Activated CD4-positive, alpha-beta memory T cell treated with anti-CD3 and anti-CD28 coated beads, Interleukin-2, amount 10 ng/mL, durations not matched to agents 7 days and 5 days (primary cell): ENCODE results near the gene SYNE4. TPM values are rescaled to one million over a fixed set of nuclear protein-coding genes. Genes with fewer than 3 reads are reported as not detected.
A peak's percentile ranks its signal among the peaks of the same experiment; 100 is the strongest.
"Not testable (repeated sequence)": the region's sequence is repeated elsewhere in the genome, so short reads cannot be mapped to it uniquely, and the experiment has no call there.

Experiments
- CTCF ChIA-PET: fragments of 350-600 bp; sonication (Branson Sonifier 250); formaldehyde crosslinking; loops from one replicate; lab custom pipeline; 2021; ENCODE audit warnings: antibody characterized with exemption, inconsistent platforms; lab: Charles Lee
- POLR2A ChIA-PET: fragments of 350-600 bp; sonication (Branson Sonifier 250); formaldehyde crosslinking; loops from one replicate; lab custom pipeline; 2021; ENCODE audit warnings: antibody characterized with exemption; lab: Charles Lee
- DNase-seq: peaks from one replicate; pipeline ENCODE4 v3.0.0-alpha.2; 2020
- H3K27ac Mint-ChIP-seq: one replicate; pipeline ENCODE4 v1.8.0; 2021; ENCODE audit warnings: mild to moderate bottlenecking, mixed read lengths
- H3K27me3 Mint-ChIP-seq: one replicate; pipeline ENCODE4 v1.8.0; 2021; ENCODE audit warnings: mixed read lengths
- H3K36me3 Mint-ChIP-seq: one replicate; pipeline ENCODE4 v1.8.0; 2021; ENCODE audit warnings: low read depth, mixed read lengths
- H3K4me1 Mint-ChIP-seq: one replicate; pipeline ENCODE4 v1.8.0; 2021; ENCODE audit warnings: mixed read lengths
- H3K4me3 Mint-ChIP-seq: one replicate; pipeline ENCODE4 v1.8.0; 2021; ENCODE audit warnings: mild to moderate bottlenecking, mixed read lengths
- H3K9me3 Mint-ChIP-seq: one replicate; pipeline ENCODE4 v1.8.0; 2021; ENCODE audit warnings: mixed read lengths
- total RNA-seq, 2 experiments: library from RNA; stranded (reverse); gene quantifications; one replicate each; pipeline ENCODE4 v1.2.3, GENCODE V29; 2021

SYNE4 gene
- total RNA-seq, result 1 to 10 TPM; 1.6 to 2.5 TPM

GRCh38 chr19:36008336-36008978 is at the start of gene SYNE4:
SYNE4 (minus strand) TSS chr19:36008813; CDS start chr19:36008681, 132 bp downstream.
- Mint-ChIP-seq H3K36me3 (peaks cover 8% of the 10 kb centered on the region), H3K4me3 (peak within 1 kb of the TSS; percentile 40), H3K27me3 (no peaks in the 10 kb centered on the region), H3K4me1 (peaks cover 22% of the 10 kb centered on the region), H3K27ac (no peak within 1 kb of the TSS), H3K9me3 (no peaks in the 10 kb centered on the region)
- DNase-seq, result no peak
- ChIA-PET POLR2A (interaction anchor here (1.5 kb wide), 1 partner anchor 13 kb away, joined by 4 read pairs; no protein-coding TSS in a partner anchor), CTCF (interaction anchor here (1.2 kb wide), 1 partner anchor 11 kb away, joined by 3 read pairs; no protein-coding TSS in a partner anchor)

- no peaks in the 10 kb centered on the region for H3K9me3 Mint-ChIP-seq
- H3K36me3 Mint-ChIP-seq, result peaks cover 23% of the 10 kb centered on the region
- H3K4me3 Mint-ChIP-seq, result peak within 1 kb of the TSS; percentile 98
- peak within 1 kb of the TSS; percentile 95 for H3K27ac Mint-ChIP-seq
- peaks cover 54% of the 10 kb centered on the region for H3K4me1 Mint-ChIP-seq
- CTCF ChIA-PET, result interaction anchor here (0.9 to 2.4 kb wide), 11 partner anchors 25 to 173 kb away, joined by 3 to 13 read pairs (median 3); partner anchors contain the start of gene ALKBH6
- POLR2A ChIA-PET, result interaction anchor here (1.1 to 3.6 kb wide), 11 partner anchors 12 to 407 kb away, joined by 3 to 20 read pairs (median 8); partner anchors contain the start of genes ALKBH6, CAPNS1, COX6B1 and POLR2I
- no peaks in the 10 kb centered on the region for H3K27me3 Mint-ChIP-seq
- DNase-seq, result peak; percentile 95
Observed at GRCh38 chr19:36054733-36055686, 46.4 kb upstream of the SYNE4 start, which contains the start of gene WDR62. WDR62 (plus strand) TSS chr19:36054897; CDS start chr19:36054972, 75 bp downstream.

GRCh38 chr19:36054119-36054732 is 45.6 kb upstream of the SYNE4 start, which contains the start of gene THAP8:
THAP8 (minus strand) TSS chr19:36054285; CDS start chr19:36054217, 68 bp downstream.
- POLR2A ChIA-PET, result interaction anchor here (0.6 to 3.6 kb wide), 13 partner anchors 12 to 406 kb away, joined by 3 to 20 read pairs (median 5); partner anchors contain the start of genes ALKBH6, CAPNS1, COX6B1 and POLR2I
- peaks cover 17% of the 10 kb centered on the region for H3K36me3 Mint-ChIP-seq

GRCh38 chr19:36051637-36052036 is 43.0 kb upstream of the SYNE4 start:
- H3K4me1 Mint-ChIP-seq, result peaks cover 34% of the 10 kb centered on the region
- no peak for DNase-seq
- ChIA-PET CTCF (no interaction called here), POLR2A (no interaction called here)
- H3K27me3 Mint-ChIP-seq, result no peaks in the 10 kb centered on the region
- peak overlapping the region; percentile 17 for H3K4me3 Mint-ChIP-seq
- H3K27ac Mint-ChIP-seq, result peak overlapping the region; percentile 56
- peaks cover 5% of the 10 kb centered on the region for H3K36me3 Mint-ChIP-seq
- no peaks in the 10 kb centered on the region for H3K9me3 Mint-ChIP-seq

More at GRCh38 chr19:36054119-36054732, 45.6 kb upstream of the SYNE4 start, which contains the start of gene THAP8:
- peak within 1 kb of the TSS; percentile 95 for H3K27ac Mint-ChIP-seq
- H3K4me3 Mint-ChIP-seq, result peak within 1 kb of the TSS; percentile 98
- CTCF ChIA-PET, result interaction anchor here (0.6 to 2.4 kb wide), 12 partner anchors 10 to 172 kb away, joined by 3 to 13 read pairs (median 3); partner anchors contain the start of gene ALKBH6
- H3K4me1 Mint-ChIP-seq, result peaks cover 53% of the 10 kb centered on the region
- DNase-seq, result peak; percentile 100
- H3K27me3 Mint-ChIP-seq, result no peaks in the 10 kb centered on the region
- H3K9me3 Mint-ChIP-seq, result no peaks in the 10 kb centered on the region

GRCh38 chr19:36051236-36051635 is 42.6 kb upstream of the SYNE4 start:
- CTCF ChIA-PET, result no interaction called here
- POLR2A ChIA-PET, result no interaction called here
- Mint-ChIP-seq H3K9me3 (no peaks in the 10 kb centered on the region), H3K36me3 (peaks cover 7% of the 10 kb centered on the region), H3K27me3 (no peaks in the 10 kb centered on the region), H3K27ac (peak overlapping the region; percentile 56), H3K4me1 (peaks cover 30% of the 10 kb centered on the region), H3K4me3 (peak overlapping the region; percentile 17)
- no peak for DNase-seq

GRCh38 chr19:36049080-36049698 is 40.6 kb upstream of the SYNE4 start:
- CTCF ChIA-PET, result interaction anchor here (0.5 to 0.6 kb wide), 2 partner anchors 35 to 356 kb away, joined by 3 to 4 read pairs; partner anchors contain the start of gene ALKBH6
- no peak overlapping the region for H3K27ac Mint-ChIP-seq
- peaks cover 7% of the 10 kb centered on the region for H3K36me3 Mint-ChIP-seq
- no peaks in the 10 kb centered on the region for H3K9me3 Mint-ChIP-seq
- no peak for DNase-seq
- no peak overlapping the region for H3K4me3 Mint-ChIP-seq
- H3K4me1 Mint-ChIP-seq, result peaks cover 19% of the 10 kb centered on the region
- POLR2A ChIA-PET, result no interaction called here
- H3K27me3 Mint-ChIP-seq, result no peaks in the 10 kb centered on the region

GRCh38 chr19:36047835-36048234 is 39.2 kb upstream of the SYNE4 start:
- no peak overlapping the region for H3K4me3 Mint-ChIP-seq
- H3K27ac Mint-ChIP-seq, result no peak overlapping the region
- ChIA-PET POLR2A (no interaction called here), CTCF (no interaction called here)
- no peak for DNase-seq
- peaks cover 7% of the 10 kb centered on the region for H3K36me3 Mint-ChIP-seq
- no peaks in the 10 kb centered on the region for H3K9me3 Mint-ChIP-seq
- H3K27me3 Mint-ChIP-seq, result no peaks in the 10 kb centered on the region
- H3K4me1 Mint-ChIP-seq, result peaks cover 13% of the 10 kb centered on the region

- POLR2A ChIA-PET, result no interaction called here
Observed at GRCh38 chr19:36046443-36047050, 37.9 kb upstream of the SYNE4 start.

GRCh38 chr19:36043952-36044351 is 35.3 kb upstream of the SYNE4 start:
- POLR2A ChIA-PET, result no interaction called here
- no peak overlapping the region for H3K27ac Mint-ChIP-seq
- CTCF ChIA-PET, result interaction anchor here (0.6 to 1.2 kb wide), 2 partner anchors 10 to 47 kb away, joined by 3 read pairs; partner anchors contain the start of gene THAP8

More at GRCh38 chr19:36046443-36047050, 37.9 kb upstream of the SYNE4 start:
- no peak overlapping the region for H3K27ac Mint-ChIP-seq
- CTCF ChIA-PET, result no interaction called here
- H3K9me3 Mint-ChIP-seq, result no peaks in the 10 kb centered on the region
- H3K4me3 Mint-ChIP-seq, result no peak overlapping the region
- peaks cover 7% of the 10 kb centered on the region for H3K36me3 Mint-ChIP-seq
- H3K27me3 Mint-ChIP-seq, result no peaks in the 10 kb centered on the region
- H3K4me1 Mint-ChIP-seq, result peaks cover 7% of the 10 kb centered on the region
- DNase-seq, result no peak

GRCh38 chr19:36041831-36042230 is 33.2 kb upstream of the SYNE4 start:
- POLR2A ChIA-PET, result no interaction called here
- CTCF ChIA-PET, result no interaction called here
- H3K27me3 Mint-ChIP-seq, result no peaks in the 10 kb centered on the region
- peaks cover 8% of the 10 kb centered on the region for H3K4me1 Mint-ChIP-seq
- DNase-seq, result no peak
- no peak overlapping the region for H3K27ac Mint-ChIP-seq
- H3K9me3 Mint-ChIP-seq, result no peaks in the 10 kb centered on the region
- peaks cover 10% of the 10 kb centered on the region for H3K36me3 Mint-ChIP-seq
- H3K4me3 Mint-ChIP-seq, result no peak overlapping the region

More at GRCh38 chr19:36043952-36044351, 35.3 kb upstream of the SYNE4 start:
- DNase-seq, result no peak
- Mint-ChIP-seq H3K4me3 (no peak overlapping the region), H3K27me3 (no peaks in the 10 kb centered on the region), H3K36me3 (peaks cover 10% of the 10 kb centered on the region), H3K4me1 (peaks cover 2% of the 10 kb centered on the region), H3K9me3 (no peaks in the 10 kb centered on the region)

GRCh38 chr19:36041092-36041491 is 32.5 kb upstream of the SYNE4 start:
- H3K36me3 Mint-ChIP-seq, DNase-seq, CTCF ChIA-PET, POLR2A ChIA-PET, H3K27me3 Mint-ChIP-seq, H3K4me3 Mint-ChIP-seq, H3K27ac Mint-ChIP-seq, H3K9me3 Mint-ChIP-seq: not testable (repeated sequence)
- peaks cover 14% of the 10 kb centered on the region for H3K4me1 Mint-ChIP-seq
